Kidney tubule cell (primary cell): ENCODE measurements around the gene NDE1.
"Not testable (repeated sequence)": the region's sequence is repeated elsewhere in the genome, so short reads cannot be mapped to it uniquely, and the experiment has no call there.

Source experiments
- DNase-seq: peaks from one replicate; pipeline ENCODE4 v3.0.0-alpha.2; 2018; ENCODE audit warnings: low spot score

Gene NDE1

DNA sequence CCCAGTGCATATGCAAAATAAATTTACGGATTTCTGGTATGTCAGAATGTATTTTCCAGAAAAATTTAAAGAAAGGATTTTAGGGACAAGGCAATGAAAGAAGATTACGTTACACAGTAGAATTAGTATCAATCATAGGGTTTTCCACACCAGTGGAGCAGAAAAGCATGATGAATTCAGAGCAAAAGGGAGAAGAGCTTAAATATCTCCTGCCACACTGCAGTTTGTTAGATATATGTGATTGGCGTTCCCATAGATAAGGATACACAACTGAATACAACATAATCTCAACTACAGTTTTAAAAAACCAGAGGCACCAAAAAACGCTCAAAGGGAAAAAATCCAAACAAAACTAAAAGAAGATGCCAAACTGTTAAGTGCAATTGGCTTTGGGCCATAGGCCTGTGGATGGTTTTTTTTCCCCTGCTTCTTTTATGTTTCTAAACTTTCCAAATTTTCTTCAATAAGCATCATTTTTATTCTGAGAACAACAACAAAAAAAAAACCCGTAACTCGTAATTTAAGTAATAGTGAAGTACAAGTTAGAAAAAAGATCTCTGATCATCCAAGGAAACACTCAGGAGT is 29.3 kb upstream of the NDE1 start:
- peak; percentile 35 for DNase-seq

DNA sequence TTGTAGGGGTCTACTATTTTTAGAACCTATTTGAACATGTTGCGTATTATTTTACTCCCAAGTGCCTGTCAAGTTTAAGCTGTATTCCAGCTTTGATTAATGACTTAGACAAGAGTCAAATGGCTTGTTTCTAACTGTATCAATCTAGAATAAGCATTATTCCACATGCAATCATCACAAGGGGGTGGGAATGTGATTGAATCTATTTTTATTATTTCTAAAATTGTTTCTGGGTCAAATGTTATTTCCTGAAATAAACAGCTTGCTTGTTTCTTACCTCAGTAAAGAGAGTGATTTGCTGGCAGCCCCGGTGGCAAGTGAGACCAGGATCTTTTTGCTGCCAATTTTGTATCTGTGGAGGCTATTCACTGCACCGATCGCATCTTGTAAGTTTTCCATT is 28.6 kb upstream of the NDE1 start:
- no peak for DNase-seq

DNA sequence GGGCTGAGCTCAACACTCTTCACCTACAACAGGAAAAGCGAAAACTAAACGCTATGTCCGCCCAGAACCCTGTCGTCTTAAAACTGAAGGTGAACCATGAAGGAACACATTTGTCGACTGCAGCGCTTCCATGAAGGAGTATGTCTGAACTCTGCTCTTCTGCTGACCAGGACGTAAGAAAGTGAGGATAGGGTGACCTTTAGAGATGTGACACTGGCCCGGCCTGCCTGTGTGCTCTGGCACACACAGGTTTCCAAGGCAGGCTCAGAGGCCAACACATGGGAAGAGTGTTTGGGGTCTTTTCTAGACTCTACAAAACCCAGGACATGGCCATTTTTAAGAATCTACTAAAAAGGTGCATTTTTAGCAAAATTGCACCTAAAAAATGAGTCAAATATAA is 28.2 kb upstream of the NDE1 start:
- no peak for DNase-seq

DNA sequence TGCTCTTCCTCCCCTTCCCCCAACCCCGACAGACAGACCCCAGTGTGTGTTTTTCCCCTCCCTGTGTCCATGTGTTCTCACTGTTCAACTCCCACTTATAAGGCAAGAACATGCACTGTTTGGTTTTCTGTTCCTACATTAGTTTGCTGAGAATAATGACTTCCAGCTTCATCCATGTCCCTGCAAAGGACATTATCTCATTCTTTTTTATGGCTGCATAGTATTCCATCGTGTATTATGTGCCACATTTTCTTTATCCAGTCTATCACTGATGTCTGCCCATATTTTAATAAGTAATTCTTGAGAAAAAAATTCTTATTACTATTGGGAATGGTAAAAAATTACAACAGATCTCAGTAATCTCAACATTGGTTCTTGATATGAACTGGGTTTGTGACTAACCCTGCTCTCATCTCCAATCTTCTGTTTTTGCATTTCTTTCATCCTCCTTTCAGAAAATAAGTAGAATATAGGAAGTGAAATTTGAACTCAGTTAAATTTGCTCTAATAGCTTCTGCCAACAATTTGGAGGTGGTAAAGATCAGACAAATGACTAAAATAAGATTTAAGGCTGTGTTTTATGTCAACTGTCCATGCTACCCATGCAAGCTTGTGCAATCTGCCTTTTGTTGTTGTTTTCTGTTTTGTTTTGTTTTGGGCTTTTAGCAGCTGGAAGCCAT is 18.2 kb upstream of the NDE1 start:
- DNase-seq: no peak

DNA sequence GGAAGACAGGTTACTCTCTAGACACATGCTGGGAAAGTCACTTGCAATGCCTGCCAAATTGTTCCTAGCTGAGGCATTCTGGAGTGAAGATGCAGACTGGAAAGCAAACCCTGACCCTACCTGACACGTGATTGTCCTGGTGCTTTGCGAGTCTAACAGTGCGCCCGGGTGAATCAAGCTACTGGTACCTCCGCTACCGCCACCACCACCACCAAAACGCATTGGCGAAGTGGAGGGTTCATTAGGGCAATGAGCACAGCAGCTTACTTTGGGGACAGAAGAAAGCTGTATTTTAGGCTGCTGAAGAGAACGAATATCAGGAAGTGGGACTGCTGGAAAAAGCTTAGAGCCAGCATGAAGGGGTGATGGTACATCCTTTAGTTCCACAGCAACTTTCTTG is 14.1 kb upstream of the NDE1 start:
- DNase-seq: no peak

DNA sequence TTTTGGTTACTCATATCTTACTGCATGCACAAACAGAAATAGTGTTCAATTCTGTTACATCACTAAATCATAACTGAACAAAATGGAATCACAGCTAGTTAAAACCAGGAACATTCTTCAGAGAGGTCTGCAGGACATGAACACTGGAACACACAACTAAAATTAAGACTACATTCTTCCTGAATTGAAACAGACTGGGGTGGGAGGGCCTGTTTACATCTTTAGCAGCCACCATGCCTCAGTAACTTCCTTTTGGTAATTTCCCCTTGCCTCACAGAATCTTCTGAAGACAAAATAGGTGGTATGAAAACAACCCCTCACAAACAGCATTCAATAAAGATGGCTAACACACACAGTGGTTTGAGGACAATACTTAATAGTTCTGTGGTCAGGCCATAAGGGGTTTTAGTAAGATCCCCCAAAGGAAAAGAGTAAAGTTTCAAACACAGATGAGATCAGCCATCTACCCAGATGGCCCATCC is 13.6 kb upstream of the NDE1 start:
- DNase-seq: no peak

DNA sequence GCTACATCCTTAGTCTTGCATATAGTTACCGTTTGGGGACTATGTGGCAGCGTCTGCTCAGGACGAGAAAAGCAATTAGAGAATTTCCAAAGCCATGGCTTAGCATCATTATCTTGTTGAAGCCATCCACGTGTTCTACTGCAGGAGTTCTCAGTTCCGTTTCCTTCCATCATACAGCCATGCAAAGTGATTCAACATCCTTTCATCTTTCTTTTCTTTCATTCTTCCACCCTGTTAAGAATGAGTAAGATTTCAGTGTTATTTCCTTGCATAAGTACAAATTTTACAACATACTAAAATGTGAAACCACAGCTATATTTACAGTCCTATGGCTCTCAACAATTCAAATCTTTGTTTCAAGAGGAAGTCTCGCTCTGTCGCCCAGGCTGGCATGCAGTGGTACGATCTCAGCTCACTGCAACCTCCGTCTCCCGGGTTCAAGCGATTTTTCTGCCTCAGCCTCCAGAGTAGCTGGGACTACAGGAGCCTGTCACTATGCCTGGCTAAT is 10.9 kb upstream of the NDE1 start:
- no peak for DNase-seq

DNA sequence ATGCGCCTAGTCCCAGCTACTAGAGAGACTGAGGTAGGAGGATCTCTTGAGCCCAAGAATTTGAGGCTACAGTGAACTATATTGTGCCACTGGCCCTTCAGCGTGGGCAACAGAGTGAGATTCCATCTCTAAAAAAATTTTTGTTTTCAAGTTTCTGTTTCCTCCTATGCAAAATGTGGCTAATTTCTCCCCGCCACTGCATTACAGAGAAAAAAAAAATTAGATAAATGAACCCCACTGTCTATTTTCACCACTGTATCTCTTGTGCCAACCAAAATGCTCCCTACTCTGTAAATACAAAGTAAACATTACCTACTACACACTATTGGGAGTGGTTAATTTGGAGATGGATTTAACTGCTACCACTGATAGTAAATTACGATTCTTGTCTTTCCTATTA is 9.1 kb upstream of the NDE1 start:
- no peak for DNase-seq

DNA sequence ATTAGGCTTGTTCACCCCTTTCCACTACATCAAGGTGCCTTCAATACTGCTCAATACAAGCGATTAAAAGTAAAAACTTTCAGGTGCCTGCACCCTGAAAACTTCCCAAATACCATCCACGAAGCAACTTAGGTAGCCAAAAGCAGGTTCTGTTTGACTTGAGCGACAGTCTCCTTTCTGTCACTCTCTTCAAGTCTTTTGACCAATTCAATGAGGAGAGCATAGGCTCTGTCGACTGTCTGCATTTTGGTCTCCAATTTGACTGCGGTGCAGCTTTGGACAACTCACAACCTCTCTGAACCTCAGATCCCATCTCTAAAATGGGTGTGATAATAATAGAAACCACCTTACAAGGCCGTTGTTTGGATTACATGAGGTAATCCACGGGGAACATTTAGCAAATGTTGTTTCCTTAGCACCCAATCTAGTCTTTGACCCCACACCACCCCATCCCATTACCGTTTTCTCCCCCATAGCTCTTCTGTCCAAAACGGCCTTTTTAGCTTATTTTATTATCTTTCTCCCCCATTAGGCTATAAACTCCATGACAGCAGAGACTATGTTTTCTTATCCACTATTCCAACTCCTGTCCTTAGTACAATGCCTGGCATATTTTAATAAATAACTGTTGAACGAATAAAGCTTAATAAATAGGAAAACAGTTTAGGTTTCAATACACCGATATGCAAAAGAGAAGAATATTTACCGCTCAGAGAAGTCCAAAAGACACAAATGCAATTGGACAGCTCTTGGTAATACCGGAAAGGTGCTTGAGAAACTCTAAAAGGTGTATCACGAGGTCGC is 8.1 kb upstream of the NDE1 start:
- no peak for DNase-seq

DNA sequence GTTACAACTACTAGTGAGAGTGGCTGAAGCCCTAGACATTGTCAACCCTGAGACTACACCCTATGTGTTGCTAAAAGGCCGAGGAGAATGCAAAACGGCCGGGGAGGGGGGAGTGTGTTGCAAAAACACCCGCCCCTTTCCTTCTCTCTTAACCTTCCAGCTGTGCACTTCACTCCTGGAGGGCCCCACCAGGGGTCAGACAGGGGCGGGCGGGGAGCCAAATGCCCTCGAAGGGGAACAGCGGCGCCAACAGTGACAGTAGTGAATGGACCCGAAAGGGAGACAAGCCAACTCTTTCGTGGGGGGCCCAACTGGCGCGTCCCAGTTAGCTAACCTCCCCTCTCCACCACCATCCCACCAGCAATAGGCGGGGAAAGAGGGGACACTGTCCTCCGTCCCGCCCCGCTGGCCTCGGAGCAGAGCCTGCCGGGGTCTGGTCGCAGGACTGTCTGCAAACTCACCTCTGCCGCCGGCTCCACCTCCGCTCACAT is 7.4 kb upstream of the NDE1 start:
- DNase-seq: peak; percentile 67

DNA sequence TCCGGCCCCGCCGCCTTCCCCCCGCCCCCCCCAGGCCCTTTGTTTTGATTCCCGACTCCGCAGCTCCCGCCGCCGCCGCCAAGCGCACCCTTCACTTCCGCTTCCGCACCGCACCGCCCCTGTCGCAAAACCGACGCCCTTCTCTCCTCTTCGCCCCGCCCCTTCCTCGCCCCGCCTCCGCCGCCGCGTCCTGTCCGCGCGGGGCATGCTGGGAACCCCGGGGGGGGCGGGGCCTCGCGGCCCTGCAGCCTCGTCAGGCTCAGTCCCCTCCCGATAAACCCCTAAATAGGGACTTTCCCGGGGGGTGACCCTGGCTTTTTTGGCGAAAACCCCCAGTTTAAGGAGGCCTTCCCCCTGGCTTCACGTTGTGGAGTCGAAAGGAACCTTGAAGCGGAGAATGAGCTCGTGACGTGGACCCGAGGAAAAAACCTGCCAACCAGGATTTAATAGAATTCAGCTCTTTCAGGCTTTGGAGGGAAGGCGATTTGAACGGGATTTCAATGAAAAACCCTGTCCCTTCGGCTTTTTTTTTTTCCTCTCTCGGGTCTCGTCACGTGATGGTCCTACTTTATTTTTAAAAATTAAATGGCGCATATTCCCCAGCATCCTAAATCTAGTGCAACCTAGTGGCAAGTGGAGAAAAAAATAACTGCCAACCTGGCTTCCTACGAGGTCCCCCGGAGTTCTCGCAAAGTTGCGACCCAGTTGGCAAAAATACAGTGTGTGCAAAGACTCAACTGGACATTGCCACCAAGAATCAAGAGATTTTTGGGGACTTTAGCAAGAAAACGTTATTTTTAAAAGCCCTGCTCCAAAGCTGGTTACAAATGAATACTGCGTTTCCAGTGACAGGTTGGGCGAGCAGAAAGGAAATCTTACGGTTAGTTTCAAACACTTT is 6.7 kb upstream of the NDE1 start, which contains the start of gene MARF1:
Gene MARF1, minus strand, starts transcription at position 107 of the 898 bp plus-strand sequence. CDS start 3,921 bp downstream, outside the sequence.
- peak; percentile 96 for DNase-seq

DNA sequence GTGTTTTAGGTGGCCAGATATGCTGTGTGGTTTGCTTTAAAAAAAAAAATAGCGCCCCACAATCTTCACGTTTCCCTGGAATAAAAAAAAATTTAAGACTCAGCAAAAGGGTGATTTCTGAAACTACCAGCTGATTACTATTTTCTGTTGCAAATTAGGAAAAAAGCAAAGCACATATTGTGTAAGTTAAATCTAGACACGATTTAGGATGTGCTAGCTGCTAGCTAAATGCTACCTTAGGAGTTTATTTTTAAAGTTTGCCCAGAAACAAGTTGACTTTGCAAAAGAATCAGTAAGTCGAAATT is 6.1 kb upstream of the NDE1 start:
- DNase-seq: no peak

DNA sequence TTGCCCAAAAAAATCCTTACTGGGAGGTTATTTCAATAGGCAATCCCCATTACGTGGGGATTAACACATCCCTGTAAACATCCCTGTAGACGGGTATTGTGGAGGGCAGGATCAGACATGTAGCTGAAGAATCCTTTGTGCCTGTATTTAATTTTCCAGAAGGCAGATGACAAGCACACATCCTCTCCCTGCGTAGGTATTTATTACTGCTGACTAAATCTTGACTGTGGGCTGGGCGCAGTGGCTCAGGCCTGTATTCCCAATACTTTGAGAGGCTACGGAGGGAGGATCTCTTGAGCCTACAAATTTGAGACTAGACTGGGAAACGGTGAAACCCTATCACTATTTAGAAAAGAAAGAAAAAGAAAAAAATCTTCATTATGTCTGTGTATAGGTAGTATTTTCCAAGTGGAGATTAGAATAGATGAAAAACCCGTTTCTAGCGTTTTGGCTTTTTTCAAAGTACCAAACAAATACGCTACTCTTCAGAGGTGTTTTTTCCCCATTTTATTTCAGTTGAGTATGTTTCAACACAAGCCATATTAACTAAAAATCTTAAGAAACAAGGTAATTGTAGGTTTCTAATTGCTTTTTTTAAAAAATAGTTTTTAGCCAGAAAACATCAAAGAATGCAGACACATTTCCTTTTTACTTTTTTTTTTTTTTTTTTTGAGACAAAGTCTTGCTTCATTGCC is 5.6 kb upstream of the NDE1 start:
- DNase-seq: peak; percentile 5

DNA sequence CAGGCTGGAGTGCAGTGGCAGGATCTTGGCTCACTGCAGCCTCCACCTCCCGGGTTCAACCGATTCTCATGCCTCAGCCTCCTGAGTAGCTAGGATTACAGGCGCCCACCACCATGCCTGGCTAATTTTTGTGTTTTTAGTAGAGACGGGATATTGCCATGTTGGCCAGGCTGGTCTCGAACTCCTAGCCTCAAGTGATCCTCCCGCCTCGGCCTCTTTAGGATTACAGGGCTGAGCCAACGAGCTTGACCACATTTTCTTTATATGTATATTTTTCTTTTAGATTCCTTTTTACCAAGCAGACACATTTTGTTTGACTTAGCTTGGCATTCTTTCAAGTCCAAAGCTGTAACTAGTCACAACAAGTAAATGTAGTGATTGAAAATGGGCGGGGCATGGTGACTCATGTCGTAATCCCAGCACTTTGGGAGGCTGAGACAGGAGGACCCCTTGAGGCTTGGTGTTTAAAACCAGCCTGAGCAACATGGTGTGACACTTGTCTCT is 5.0 kb upstream of the NDE1 start:
- peak; percentile 74 for DNase-seq

DNA sequence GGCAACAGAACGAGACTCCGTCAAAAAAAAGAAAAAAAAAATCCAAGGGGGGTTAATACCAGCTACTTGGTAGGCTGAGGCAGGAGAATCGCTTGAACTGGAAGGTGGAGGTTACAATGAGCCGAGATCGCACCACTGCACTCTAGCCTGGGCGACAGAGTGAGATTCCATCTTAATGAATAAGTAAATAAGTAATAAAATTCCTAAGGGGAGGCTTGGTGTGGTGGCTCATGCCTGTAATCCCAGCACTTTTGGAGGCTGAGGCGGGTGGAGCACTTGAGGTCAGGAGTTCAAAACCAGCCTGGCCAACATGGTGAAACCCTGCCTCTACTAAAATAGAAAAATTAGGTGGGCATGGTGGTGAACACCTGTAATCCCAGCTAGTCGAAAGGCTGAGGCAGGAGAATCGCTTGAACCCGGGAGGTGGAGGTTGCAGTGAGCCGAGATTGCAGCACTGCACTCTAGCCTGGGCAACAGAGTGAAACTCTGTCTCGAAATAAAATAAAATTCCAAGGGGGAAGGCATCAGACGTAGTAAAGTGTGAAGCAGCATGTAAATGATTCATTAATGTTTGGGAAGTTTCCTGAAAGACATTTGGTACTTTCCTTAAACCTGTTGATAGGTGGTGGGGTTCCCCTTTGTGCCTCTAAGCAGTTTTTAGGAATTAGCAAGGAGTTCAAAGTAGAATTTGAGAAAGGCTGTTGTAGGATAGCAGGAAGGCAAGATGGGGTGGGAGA is 3.3 kb upstream of the NDE1 start:
- DNase-seq: peak; percentile 38

DNA sequence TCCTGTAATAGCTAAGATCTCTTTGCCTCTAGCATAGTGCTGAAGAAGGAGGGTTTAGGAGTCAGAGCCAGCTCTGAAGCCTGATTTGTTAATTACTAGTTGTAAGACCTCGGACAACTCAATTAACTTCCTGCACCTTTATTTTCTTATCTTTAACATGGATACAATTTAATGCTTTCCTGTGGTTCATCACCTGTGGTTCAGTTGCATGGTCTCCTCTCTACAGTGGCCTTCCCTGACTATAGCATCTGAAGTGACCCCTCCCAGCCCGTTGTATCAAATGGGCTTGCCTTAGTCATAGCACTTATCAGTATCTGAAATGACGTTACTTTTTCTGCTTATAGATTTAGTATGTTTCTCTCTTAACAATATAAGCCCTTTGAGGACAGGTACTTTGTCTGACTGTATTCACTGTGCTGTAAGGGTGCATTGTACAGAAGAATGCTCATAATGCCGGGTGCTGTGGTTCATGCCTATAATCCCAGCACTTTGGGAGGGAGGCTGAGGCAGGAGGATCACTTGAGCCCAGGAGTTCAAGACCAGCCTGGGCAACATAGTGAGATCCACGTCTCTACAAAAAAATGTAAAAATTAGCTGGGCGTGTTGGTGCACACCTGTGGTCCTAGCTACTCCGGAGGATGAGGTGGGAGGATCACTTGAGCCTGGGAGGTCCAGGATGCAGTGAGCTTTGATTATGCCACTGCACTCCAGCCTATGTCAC is 2.6 kb upstream of the NDE1 start:
- no peak for DNase-seq

DNA sequence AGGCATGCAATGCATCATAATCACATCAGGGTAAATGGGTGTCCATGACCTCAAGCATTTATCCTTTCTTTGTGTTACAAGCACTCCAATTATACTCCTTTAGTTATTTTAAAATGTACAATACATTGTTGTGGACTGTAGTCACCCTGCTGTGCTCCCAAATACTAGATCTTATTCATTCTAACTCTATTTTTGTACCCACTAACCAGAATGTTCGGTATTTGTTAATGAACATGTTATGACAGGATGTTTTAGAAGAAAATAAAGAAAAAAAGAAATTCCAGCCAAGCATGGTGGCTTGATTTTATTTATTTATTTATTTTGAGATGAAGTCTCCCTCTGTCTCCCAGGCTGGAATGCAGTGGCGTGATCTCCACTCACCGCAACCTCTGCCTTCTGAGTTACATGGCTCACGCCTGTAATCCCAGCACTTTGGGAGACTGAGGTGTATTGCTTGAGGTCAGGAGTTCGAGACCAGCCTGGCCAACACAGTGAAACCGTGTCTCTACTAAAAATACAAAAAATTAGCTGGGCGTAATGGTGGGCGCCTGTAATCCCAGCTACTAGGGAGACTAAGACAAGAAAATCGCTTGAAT is 1.8 kb upstream of the NDE1 start:
- DNase-seq: no peak

DNA sequence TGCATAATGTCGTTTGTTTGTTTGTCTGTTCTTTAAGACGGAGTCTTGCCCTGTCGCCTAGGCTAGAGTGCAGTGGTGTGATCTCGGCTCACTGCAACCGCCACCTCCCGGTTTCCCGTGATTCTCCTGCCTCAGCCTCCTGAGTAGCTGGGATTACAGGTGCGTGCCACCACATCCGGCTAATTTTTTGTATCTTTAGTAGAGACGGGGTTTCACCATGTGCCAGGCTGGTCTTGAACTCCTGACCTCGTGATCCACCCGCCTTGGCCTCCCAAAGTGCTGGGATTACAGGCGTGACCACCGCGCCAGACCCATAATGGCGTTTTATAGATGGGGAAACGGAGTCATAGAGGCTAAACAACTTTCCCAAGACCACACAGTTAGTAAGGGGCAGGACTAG is 734 bp upstream of the NDE1 start:
- DNase-seq: not testable (repeated sequence)

DNA sequence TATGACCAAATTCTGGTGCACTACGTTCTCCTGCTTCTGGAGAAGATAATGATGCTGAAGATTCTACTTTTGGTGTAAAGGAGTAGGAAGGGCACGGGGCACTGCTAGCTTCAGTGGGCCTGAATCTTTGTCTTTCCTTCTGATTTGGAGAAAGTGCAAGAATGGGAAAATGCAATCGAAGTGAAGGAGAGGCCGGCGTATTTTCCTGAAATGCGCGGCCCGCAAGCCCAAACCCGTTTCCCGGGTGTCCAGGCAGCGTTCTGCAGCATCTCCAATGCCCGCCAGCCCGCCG is 372 bp upstream of the NDE1 start:
- no peak for DNase-seq
